HepG2 (cell line): ENCODE data around the gene ZFP69. TPM values are rescaled to one million over a fixed set of nuclear protein-coding genes. Genes with fewer than 3 reads are reported as not detected.

Experiments used
- ATAC-seq: fragments of 200-7000 bp; cut with Tn5 transposase; 3 replicates; pipeline ENCODE4 v1.9.1; 2020; ENCODE audit warnings: mild to moderate bottlenecking, moderate library complexity
- BruUV-seq: library from RNA; stranded (reverse); fragments of 400-500 nt; replicated peaks from 2 replicates; lab custom pipeline; 2021; lab: Mats Ljungman, UMichigan
- CTCF ChIA-PET: fragments of 300-600 bp; formaldehyde crosslinking; extraction: SDS; loops from one replicate; lab custom pipeline; 2021; ENCODE audit warnings: low total read pairs, inconsistent platforms, low intra/inter-chr PET ratio; lab: Yijun Ruan, JAX
- POLR2A ChIA-PET: fragments of 350-600 bp; sonication (Branson Sonifier 250); formaldehyde crosslinking; loops from one replicate; lab custom pipeline; 2020; ENCODE audit warnings: antibody characterized with exemption, inconsistent platforms; lab: Yijun Ruan, JAX
- DNase-seq: peaks from one replicate; pipeline ENCODE4 v3.0.0-alpha.2; 2015; ENCODE audit warnings: low spot score
- FAIRE-seq: peaks from 3 replicates; lab custom pipeline; 2011; peaks lifted over from hg19 to GRCh38; lab: Jason Lieb, UNC
- H2AFZ ChIP-seq: one replicate; pipeline ENCODE4 v1.6.1; 2011; ENCODE audit warnings: low read length, inconsistent platforms
- H3K27ac ChIP-seq: fragments of 300-600 bp; 3 replicates; pipeline ENCODE4 v1.8.0; 2011; ENCODE audit warnings: mixed run types, mild to moderate bottlenecking, mixed read lengths, low read length, inconsistent platforms; ENCODE audit not compliant: insufficient read depth; ENCODE audit errors: extremely low read length
- H3K27me3 ChIP-seq, 2 experiments: fragments of 200-600 bp in 1 of 2; 2 replicates in 1 of 2; 3 replicates in 1 of 2; pipeline versions ENCODE4 v1.6.0 to v1.8.0; 2011; ENCODE audit warnings: low read length in 2 of 2, mild to moderate bottlenecking in 2 of 2, moderate library complexity in 2 of 2, inconsistent platforms in 1 of 2; ENCODE audit not compliant: insufficient read depth in 2 of 2, control insufficient read depth in 1 of 2
- H3K36me3 ChIP-seq, 2 experiments: fragments of 200-600 bp in 1 of 2; replicated peaks in 1 of 2; 2 replicates in 1 of 2; 3 replicates in 1 of 2; pipeline versions ENCODE4 v1.5.1 to v1.8.0; 2011; ENCODE audit warnings: low read length in 2 of 2, inconsistent platforms in 1 of 2; ENCODE audit not compliant: insufficient read depth in 2 of 2, control insufficient read depth in 1 of 2
- H3K4me1 ChIP-seq: 2 replicates; pipeline ENCODE4 v1.5.1; 2012; ENCODE audit warnings: low read length, inconsistent platforms; ENCODE audit not compliant: insufficient read depth
- H3K4me2 ChIP-seq: 2 replicates; pipeline ENCODE4 v1.6.0; 2011; ENCODE audit warnings: low read depth, low read length, inconsistent platforms
- H3K4me3 ChIP-seq, 3 experiments: fragments of 200-600 bp in 1 of 3; sonication (generic), shearing (Covaris generic) in 1 of 3; replicated peaks in 1 of 3; 2 replicates each; pipeline ENCODE4 v1.5.1; 2011 to 2016; ENCODE audit warnings: low read length in 3 of 3, inconsistent platforms in 2 of 3, low read depth in 2 of 3, mild to moderate bottlenecking in 2 of 3, control low read depth in 1 of 3, mixed read lengths in 1 of 3; ENCODE audit not compliant: insufficient read depth in 1 of 3
- H3K79me2 ChIP-seq: one replicate; pipeline ENCODE4 v1.6.1; 2011; ENCODE audit warnings: low read length, inconsistent platforms; ENCODE audit not compliant: insufficient read depth
- H3K9ac ChIP-seq: 2 replicates; pipeline ENCODE4 v1.6.0; 2011; ENCODE audit warnings: mild to moderate bottlenecking, low read depth, low read length, inconsistent platforms; ENCODE audit not compliant: insufficient read depth
- H3K9me3 ChIP-seq: 2 replicates; pipeline ENCODE4 v1.5.1; 2012; ENCODE audit warnings: mild to moderate bottlenecking, low read length
- H4K20me1 ChIP-seq: 2 replicates; pipeline ENCODE4 v1.6.0; 2011; ENCODE audit warnings: inconsistent platforms, mild to moderate bottlenecking, low read length, moderate library complexity; ENCODE audit not compliant: insufficient read depth
- FUBP1 ChIP-seq: sonication (generic); formaldehyde crosslinking; IDR thresholded peaks from 2 replicates; pipeline ENCODE4 v1.5.1; 2020; ENCODE audit warnings: missing genetic modification reagents, mild to moderate bottlenecking, borderline replicate concordance
- KDM2A ChIP-seq: sonication (generic); formaldehyde crosslinking; IDR thresholded peaks from 2 replicates; pipeline ENCODE4 v1.4.0; 2020; ENCODE audit warnings: low read depth, missing genetic modification reagents, borderline replicate concordance
- MAF1 ChIP-seq: sonication (generic); formaldehyde crosslinking; IDR thresholded peaks from 2 replicates; pipeline ENCODE4 v1.5.0; 2020; ENCODE audit warnings: missing genetic modification reagents, borderline replicate concordance
- POLR2A ChIP-seq, 2 experiments: IDR thresholded peaks; 2 replicates each; pipeline ENCODE4 v1.6.1; 2011; ENCODE audit warnings: low read depth in 2 of 2, low read length in 2 of 2, mild to moderate bottlenecking in 1 of 2, moderate library complexity in 1 of 2; ENCODE audit not compliant: insufficient read depth in 1 of 2
- PPARG ChIP-seq: conservative IDR thresholded peaks from 2 replicates; pipeline ENCODE4 v1.6.1; 2016; ENCODE audit warnings: missing biosample characterization, missing genetic modification reagents
- REXO4 ChIP-seq: sonication (generic); formaldehyde crosslinking; IDR thresholded peaks from 2 replicates; pipeline ENCODE4 v1.8.0; 2022; ENCODE audit warnings: missing genetic modification reagents, mild to moderate bottlenecking, borderline replicate concordance
- RXRB ChIP-seq: IDR thresholded peaks from 2 replicates; pipeline ENCODE4 v1.6.1; 2016; ENCODE audit warnings: borderline replicate concordance, missing genetic modification reagents, missing compliant biosample characterization
- TCF7L2 ChIP-seq: IDR thresholded peaks from 2 replicates; pipeline ENCODE4 v1.6.1; 2011; ENCODE audit warnings: mild to moderate bottlenecking, low read depth, low read length, moderate library complexity
- TOPORS ChIP-seq: sonication (generic); formaldehyde crosslinking; IDR thresholded peaks from 2 replicates; pipeline ENCODE4 v1.8.0; 2023; ENCODE audit warnings: mild to moderate bottlenecking, missing genetic modification reagents
- ZBTB21 ChIP-seq: sonication (generic); formaldehyde crosslinking; IDR thresholded peaks from 2 replicates; pipeline ENCODE4 v1.4.0; 2020; ENCODE audit warnings: missing genetic modification reagents
- ZIK1 ChIP-seq: sonication (generic); formaldehyde crosslinking; IDR thresholded peaks from 2 replicates; pipeline ENCODE4 v1.5.0; 2020; ENCODE audit warnings: mild to moderate bottlenecking, low read depth, missing genetic modification reagents, borderline replicate concordance
- ZNF280B ChIP-seq: sonication (generic); formaldehyde crosslinking; IDR thresholded peaks from 2 replicates; pipeline ENCODE4 v1.5.0; 2020; ENCODE audit warnings: missing genetic modification reagents, mild to moderate bottlenecking, borderline replicate concordance
- WGBS: methylation state at CpG from one replicate; pipeline ENCODE4 v1.1.6; 2017; ENCODE audit warnings: low lambda C conversion rate; 5-methylcytosine and 5-hydroxymethylcytosine counted together
- in situ Hi-C: cut with HindIII; loops from 2 replicates; pipeline ENCODE4 v1.10.0; 2017; ENCODE audit warnings: low pct_unique_long_range_greater_than_20kb; ENCODE audit not compliant: extremely low pct_ligation_motif_present
- intact Hi-C: fragments of 100-400 bp; cut with micrococcal nuclease; formaldehyde crosslinking; loops from one replicate; pipeline ENCODE4 v1.10.0; 2022; ENCODE audit not compliant: unreplicated experiment
- polyA plus RNA-seq, 8 experiments: library from polyadenylated mRNA; depleted of rRNA in 3 of 8; stranded (reverse) in 7 of 8; unstranded in 1 of 8; fragments of >200 nt; fragmentation: Illumina TruSeq in 4 of 8; extraction: Trizol in 4 of 8; gene quantifications; 2 replicates each; pipeline versions ENCODE4 v1.2.1 to v1.2.3, GENCODE V29; 2011 to 2016; ENCODE audit warnings: low read depth in 4 of 8, missing spikeins in 1 of 8, mixed read lengths in 1 of 8; ENCODE audit not compliant: insufficient read depth in 1 of 8
- total RNA-seq, 5 experiments: library from RNA; depleted of rRNA; stranded (reverse); fragments of >200 nt; fragmentation: Illumina TruSeq; extraction: Trizol; gene quantifications; 2 replicates each; pipeline ENCODE4 v1.2.3, GENCODE V29; 2016; ENCODE audit warnings: low read depth in 1 of 5

Gene ZFP69
- total and polyA plus RNA-seq, 2 of the 13 experiments (the other 11 are each of a cell fraction or from before 2014, with no cell fraction given): 2.6 to 5.6 TPM

- in situ Hi-C loops: no loop called here
- Histone ChIP-seq H3K9me3 (no peaks in the 10 kb centered on the region), H2AFZ (no peak overlapping the region), H3K27me3 (no peaks in the 10 kb centered on the region), H3K79me2 (no peaks in the 10 kb centered on the region), H3K36me3 (no peaks in the 10 kb centered on the region), H3K4me1 (peaks cover 14% of the 10 kb centered on the region), H3K27ac (no peak overlapping the region), H3K4me2 (no peak overlapping the region), H4K20me1 (no peaks in the 10 kb centered on the region), H3K9ac (no peak overlapping the region), H3K4me3 (no peak overlapping the region)
- CTCF ChIA-PET: no interaction called here
- no peak for TF ChIP-seq MAF1 (CRISPR knock-in tag)
- no peak for TF ChIP-seq FUBP1 (CRISPR knock-in tag)
- no peak for TF ChIP-seq PPARG (CRISPR knock-in tag)
- no peak for TF ChIP-seq POLR2A (IDR thresholded peaks at IDR 0.05; ENCODE audit: insufficient read depth in 1 of 2, low read depth in 2 of 2, low read length in 2 of 2)
- TF ChIP-seq ZNF280B (CRISPR knock-in tag): no peak
- no peak for TF ChIP-seq ZBTB21
- no peak for TF ChIP-seq RXRB
- TF ChIP-seq REXO4 (CRISPR knock-in tag): no peak
- TF ChIP-seq TCF7L2: no peak
- no peak for TF ChIP-seq KDM2A (CRISPR knock-in tag)
- TF ChIP-seq ZIK1 (CRISPR knock-in tag): no peak
- TF ChIP-seq TOPORS: no peak
- POLR2A ChIA-PET: interaction anchor here (1.0 kb wide), 1 partner anchor 11 kb away, joined by 3 read pairs; no protein-coding TSS in a partner anchor
- intact Hi-C loops: no loop called here
- no peak for DNase-seq
- 55% methylated on average over 3 of the region's 3 CpGs for WGBS
- ATAC-seq: no peak
- FAIRE-seq: no peak
- BruUV-seq: no TSS peak
These were observed 44.3 kb upstream of the ZFP69 start for GRCh38 chr1:40432644-40433390.
